Esophagus squamous epithelium (tissue), 5 donors: ENCODE measurements around the gene FRMPD4. TPM values are rescaled to one million over a fixed set of nuclear protein-coding genes. Genes with fewer than 3 reads are reported as not detected.

Source experiments
- DNase-seq: peaks from one replicate; lab custom pipeline; 2025; lab: John Stamatoyannopoulos, UW
- H3K27ac ChIP-seq, 4 donors: fragments of 200-600 bp; sonication (generic); one replicate each; pipeline ENCODE4 v1.5.1; 2016 to 2019; ENCODE audit warnings: mild to moderate bottlenecking in 1 of 4
- H3K27me3 ChIP-seq, 4 donors: fragments of 200-600 bp; sonication (generic); 1 replicate in 3 of 4; 2 replicates in 1 of 4; pipeline versions ENCODE4 v1.5.1 to v1.6.0; 2017 to 2021; ENCODE audit warnings: antibody characterized with exemption in 1 of 4
- H3K36me3 ChIP-seq, 3 donors: fragments of 200-600 bp; sonication (generic); one replicate each; pipeline ENCODE4 v1.5.1; 2016 to 2019
- H3K4me1 ChIP-seq, 3 donors: fragments of 200-600 bp; sonication (generic); one replicate each; pipeline ENCODE4 v1.5.1; 2017 to 2019
- H3K4me3 ChIP-seq, 4 donors: fragments of 200-600 bp; sonication (generic); 1 replicate in 3 of 4; 2 replicates in 1 of 4; pipeline ENCODE4 v1.5.1; 2016 to 2019; ENCODE audit warnings: mild to moderate bottlenecking in 2 of 4, moderate library complexity in 1 of 4
- H3K9me3 ChIP-seq, 3 donors: fragments of 200-600 bp; sonication (generic); one replicate each; pipeline ENCODE4 v1.5.1; 2016 to 2019
- POLR2A ChIP-seq, 4 donors: fragments of 450-650 bp; IDR thresholded peaks; one replicate each; pipeline ENCODE4 v1.6.1; 2017; ENCODE audit warnings: antibody characterized with exemption in 4 of 4, mild to moderate bottlenecking in 4 of 4, moderate library complexity in 3 of 4
- WGBS, 2 donors: methylation state at CpG; one replicate each; pipeline ENCODE4 v1.1.5; 2018; 5-methylcytosine and 5-hydroxymethylcytosine counted together
- intact Hi-C: fragments of 100-400 bp; cut with DNase I; formaldehyde crosslinking; loops from one replicate; pipeline ENCODE4 v1.15.0; 2022
- total RNA-seq, 4 donors: library from RNA; depleted of rRNA; stranded (reverse); fragments of >200 nt; gene quantifications; one replicate each; pipeline ENCODE4 v1.1.0, GENCODE V29; 2016
- TF ChIP-seq, protein P1 (sequence below), 6 experiments: fragments of 450-650 bp in 4 of 6; fragments of 200-600 bp in 2 of 6; sonication (generic) in 2 of 6; IDR thresholded peaks; one replicate each; pipeline ENCODE4 v1.5.1; 2016 to 2019; ENCODE audit warnings: antibody characterized with exemption in 6 of 6, mild to moderate bottlenecking in 4 of 6, moderate library complexity in 4 of 6
- donor health status: DM: yes; HTN: yes; CAD: no.

Gene FRMPD4
- total RNA-seq, 4 donors from 2014 or later = under 0.01 to 0.06 TPM; not detected in 2

DNA sequence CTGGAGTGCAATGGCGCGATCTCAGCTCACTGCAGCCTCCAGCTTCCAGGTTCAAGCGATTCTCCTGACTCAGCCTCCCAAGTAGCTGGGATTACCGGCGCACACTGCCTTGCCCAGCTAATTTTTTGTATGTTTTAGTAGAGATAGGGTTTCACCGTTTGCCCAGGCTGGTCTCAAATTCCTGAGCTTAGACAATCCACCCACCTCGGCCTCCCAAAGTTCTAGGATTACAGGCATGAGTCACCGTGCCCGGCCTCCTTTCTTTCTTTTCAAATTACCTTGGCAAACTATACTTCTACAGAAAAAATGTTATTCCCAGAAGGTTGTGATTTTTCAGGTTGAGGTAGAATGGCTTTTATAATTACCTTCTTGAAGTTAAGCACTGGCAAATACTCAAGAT is 331.0 kb downstream of the FRMPD4 start:
- no peaks in the 10 kb centered on the region for H3K36me3 ChIP-seq
- no peaks in the 10 kb centered on the region for H3K27me3 ChIP-seq
- no peaks in the 10 kb centered on the region for H3K9me3 ChIP-seq
- intact Hi-C loops = no loop called here
- no peak overlapping the region for H3K4me3 ChIP-seq
- TF ChIP-seq, protein P1, sequence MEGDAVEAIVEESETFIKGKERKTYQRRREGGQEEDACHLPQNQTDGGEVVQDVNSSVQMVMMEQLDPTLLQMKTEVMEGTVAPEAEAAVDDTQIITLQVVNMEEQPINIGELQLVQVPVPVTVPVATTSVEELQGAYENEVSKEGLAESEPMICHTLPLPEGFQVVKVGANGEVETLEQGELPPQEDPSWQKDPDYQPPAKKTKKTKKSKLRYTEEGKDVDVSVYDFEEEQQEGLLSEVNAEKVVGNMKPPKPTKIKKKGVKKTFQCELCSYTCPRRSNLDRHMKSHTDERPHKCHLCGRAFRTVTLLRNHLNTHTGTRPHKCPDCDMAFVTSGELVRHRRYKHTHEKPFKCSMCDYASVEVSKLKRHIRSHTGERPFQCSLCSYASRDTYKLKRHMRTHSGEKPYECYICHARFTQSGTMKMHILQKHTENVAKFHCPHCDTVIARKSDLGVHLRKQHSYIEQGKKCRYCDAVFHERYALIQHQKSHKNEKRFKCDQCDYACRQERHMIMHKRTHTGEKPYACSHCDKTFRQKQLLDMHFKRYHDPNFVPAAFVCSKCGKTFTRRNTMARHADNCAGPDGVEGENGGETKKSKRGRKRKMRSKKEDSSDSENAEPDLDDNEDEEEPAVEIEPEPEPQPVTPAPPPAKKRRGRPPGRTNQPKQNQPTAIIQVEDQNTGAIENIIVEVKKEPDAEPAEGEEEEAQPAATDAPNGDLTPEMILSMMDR (IDR thresholded peaks at IDR 0.05) = no peak
- no peak for TF ChIP-seq POLR2A (IDR thresholded peaks at IDR 0.05)
- H3K27ac ChIP-seq = no peak overlapping the region
- H3K4me1 ChIP-seq = no peaks in the 10 kb centered on the region
- DNase-seq = no peak
- 68 to 100% methylated on average over 2 to 9 of the region's 9 CpGs for WGBS, 2 donors

DNA sequence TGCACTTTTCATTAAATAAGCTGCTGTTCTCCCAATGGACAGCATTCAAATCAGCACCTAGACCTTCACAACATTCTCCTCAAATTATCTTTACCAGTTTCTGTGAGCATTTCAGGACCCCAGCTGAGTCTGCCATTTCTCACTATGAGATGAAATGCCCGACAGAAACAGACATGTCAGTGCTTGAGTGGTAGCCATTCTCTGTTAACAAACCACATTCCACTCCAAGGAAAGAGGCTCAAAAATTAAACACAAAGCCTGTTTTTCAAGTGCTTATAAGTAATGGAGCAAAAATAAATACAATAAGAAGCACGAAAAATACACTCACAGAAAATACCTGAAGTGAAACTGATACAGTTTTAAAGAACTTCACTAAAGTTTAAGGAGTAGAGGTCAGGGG is 332.8 kb downstream of the FRMPD4 start:
- DNase-seq = no peak
- Histone ChIP-seq H3K27me3 (no peaks in the 10 kb centered on the region), H3K4me1 (no peaks in the 10 kb centered on the region), H3K36me3 (no peaks in the 10 kb centered on the region), H3K27ac (no peak overlapping the region), H3K9me3 (no peaks in the 10 kb centered on the region), H3K4me3 (no peak overlapping the region)
- TF ChIP-seq POLR2A (IDR thresholded peaks at IDR 0.05) = no peak
- TF ChIP-seq, protein P1 (IDR thresholded peaks at IDR 0.05) = no peak
- WGBS, 2 donors = 45% methylated on average over 2 of the region's 2 CpGs
- intact Hi-C loops = no loop called here

DNA sequence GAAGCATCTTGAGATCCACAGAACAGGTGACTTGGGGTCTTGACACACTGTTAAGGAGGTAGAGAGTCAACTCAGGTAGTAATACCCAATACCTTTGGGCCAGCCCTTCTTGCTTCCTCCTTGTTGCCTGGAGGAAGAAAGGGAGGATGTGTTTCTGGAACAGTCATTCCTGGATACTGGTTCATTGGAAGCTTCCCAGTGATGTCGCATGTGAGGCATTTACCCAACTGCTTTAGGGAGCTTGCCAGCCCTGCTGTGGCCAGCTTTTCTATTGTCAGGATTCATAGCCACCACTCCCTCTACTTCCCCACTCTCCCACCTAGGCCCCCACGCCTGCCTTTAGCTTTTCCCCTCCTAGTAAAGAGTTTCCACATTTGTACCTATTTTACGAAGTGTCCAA is 342.7 kb downstream of the FRMPD4 start:
- Histone ChIP-seq H3K4me3 (no peak overlapping the region), H3K4me1 (no peaks in the 10 kb centered on the region), H3K27me3 (no peaks in the 10 kb centered on the region), H3K36me3 (no peaks in the 10 kb centered on the region), H3K9me3 (peaks cover 0 to 4% (median 0%) of the 10 kb centered on the region in 3 donors), H3K27ac (no peak overlapping the region)
- TF ChIP-seq, protein P1 (IDR thresholded peaks at IDR 0.05) = no peak
- TF ChIP-seq POLR2A (IDR thresholded peaks at IDR 0.05) = no peak
- intact Hi-C loops = no loop called here
- DNase-seq = no peak
- WGBS, 2 donors = 58 to 63% methylated on average over 3 of the region's 3 CpGs

DNA sequence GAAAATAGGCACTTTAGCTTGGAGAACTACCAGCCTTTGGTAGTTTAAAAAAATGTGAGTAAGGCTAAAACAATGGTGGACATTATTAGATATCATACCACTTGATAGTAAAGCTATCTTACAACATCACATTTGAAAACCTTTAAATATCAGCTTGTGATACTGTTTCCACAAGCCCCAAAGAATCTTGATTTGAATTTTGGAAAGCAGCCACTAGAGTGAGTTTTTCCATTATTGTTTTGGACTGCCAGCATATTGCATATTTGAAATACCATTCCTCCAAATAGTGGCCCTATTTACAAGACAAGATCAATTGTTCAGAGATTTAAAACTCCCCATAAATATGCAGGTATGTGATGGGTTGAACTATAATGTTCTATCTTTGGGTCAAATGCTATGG is 349.9 kb downstream of the FRMPD4 start:
- intact Hi-C loops = no loop called here
- Histone ChIP-seq H3K27ac (no peak overlapping the region), H3K36me3 (no peaks in the 10 kb centered on the region), H3K27me3 (no peaks in the 10 kb centered on the region), H3K9me3 (no peaks in the 10 kb centered on the region), H3K4me1 (no peaks in the 10 kb centered on the region), H3K4me3 (no peak overlapping the region)
- no peak for TF ChIP-seq POLR2A (IDR thresholded peaks at IDR 0.05)
- TF ChIP-seq, protein P1 (IDR thresholded peaks at IDR 0.05) = no peak
- DNase-seq = no peak

DNA sequence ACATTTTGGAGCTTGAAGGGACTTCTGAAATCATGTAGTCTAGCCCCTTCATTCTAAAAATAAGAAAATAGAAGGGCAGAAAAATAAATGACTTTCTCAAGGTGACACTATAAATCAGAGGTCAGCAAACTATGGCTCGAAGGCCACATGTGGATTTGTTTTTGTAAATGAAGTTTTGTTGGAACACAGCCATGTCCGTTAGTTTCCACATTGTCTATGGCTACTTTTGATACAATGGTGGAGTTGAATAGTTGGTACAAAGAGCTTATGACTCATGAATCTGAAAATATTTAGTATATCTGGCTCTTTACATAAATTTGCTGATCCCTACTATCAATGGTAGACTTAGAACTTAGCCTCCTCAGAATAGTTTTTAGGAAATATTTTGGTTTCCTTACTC is 350.5 kb downstream of the FRMPD4 start:
- Histone ChIP-seq H3K36me3 (no peaks in the 10 kb centered on the region), H3K27me3 (no peaks in the 10 kb centered on the region), H3K4me3 (no peak overlapping the region), H3K4me1 (no peaks in the 10 kb centered on the region), H3K27ac (no peak overlapping the region), H3K9me3 (no peaks in the 10 kb centered on the region)
- DNase-seq = no peak
- no peak for TF ChIP-seq POLR2A (IDR thresholded peaks at IDR 0.05)
- TF ChIP-seq, protein P1 (IDR thresholded peaks at IDR 0.05) = no peak
- 21 to 53% methylated on average over 2 of the region's 2 CpGs for WGBS, 2 donors
- intact Hi-C loops = no loop called here
